Measurements from ENCODE around the gene ST3GAL4. TPM values are rescaled to one million over a fixed set of nuclear protein-coding genes. Genes with fewer than 3 reads are reported as not detected.

Gene ST3GAL4
- total RNA-seq, 2 experiments from 2014 or later, result 14.3 to 18.8 TPM

DNA sequence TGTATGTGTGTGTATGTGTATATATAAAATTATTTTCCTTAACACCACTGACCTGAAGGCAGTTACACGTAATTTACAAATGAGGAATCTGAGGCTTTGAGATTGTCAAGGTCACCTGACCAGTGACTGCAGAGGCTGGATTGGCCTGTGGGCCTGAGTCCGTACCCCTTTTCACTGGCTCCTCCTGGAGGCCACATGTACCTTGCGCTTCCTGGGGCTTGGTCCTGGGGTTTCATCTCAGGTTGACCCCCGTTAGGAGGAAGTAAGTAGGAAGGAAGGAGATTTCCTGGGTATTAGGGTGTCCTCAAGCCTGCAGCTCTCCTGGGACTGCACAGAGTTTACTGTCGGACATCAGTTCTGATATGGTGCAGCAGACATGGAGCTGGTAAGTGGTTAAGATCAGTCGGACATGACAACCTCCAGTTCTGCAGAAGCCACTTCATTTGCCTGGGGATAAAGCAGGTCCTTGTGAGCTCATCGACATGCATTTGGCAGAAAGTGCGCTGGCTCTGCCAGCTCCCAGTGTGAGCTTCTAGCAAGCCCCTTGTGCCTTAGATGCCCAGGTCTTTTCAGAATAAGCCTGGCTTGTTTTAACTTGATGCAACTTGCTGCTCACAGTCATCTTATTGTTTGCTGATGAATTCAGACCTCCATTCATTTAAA, 36.6 kb downstream of the ST3GAL4 start:
- intact Hi-C loops (cut with micrococcal nuclease; ENCODE audit: unreplicated experiment), result no loop called here
- H3K79me2 ChIP-seq (ENCODE audit: insufficient read depth, low read depth, low read length), result no peaks in the 10 kb centered on the region
- H3K4me1 ChIP-seq (ENCODE audit: insufficient read depth, low read length, poor library complexity, severe bottlenecking), result peaks cover 17% of the 10 kb centered on the region
- peak overlapping the region; percentile 17 for H3K4me3 ChIP-seq (ENCODE audit: low read depth, low read length, poor library complexity, severe bottlenecking)
- DNase-seq (ENCODE audit: low spot score), result peak; percentile 38
- H3K27ac ChIP-seq (ENCODE audit: low read depth, low read length, poor library complexity, severe bottlenecking), result no peak overlapping the region
- no TSS peak for BruUV-seq (replicated peaks)
- TF ChIP-seq, protein P1, sequence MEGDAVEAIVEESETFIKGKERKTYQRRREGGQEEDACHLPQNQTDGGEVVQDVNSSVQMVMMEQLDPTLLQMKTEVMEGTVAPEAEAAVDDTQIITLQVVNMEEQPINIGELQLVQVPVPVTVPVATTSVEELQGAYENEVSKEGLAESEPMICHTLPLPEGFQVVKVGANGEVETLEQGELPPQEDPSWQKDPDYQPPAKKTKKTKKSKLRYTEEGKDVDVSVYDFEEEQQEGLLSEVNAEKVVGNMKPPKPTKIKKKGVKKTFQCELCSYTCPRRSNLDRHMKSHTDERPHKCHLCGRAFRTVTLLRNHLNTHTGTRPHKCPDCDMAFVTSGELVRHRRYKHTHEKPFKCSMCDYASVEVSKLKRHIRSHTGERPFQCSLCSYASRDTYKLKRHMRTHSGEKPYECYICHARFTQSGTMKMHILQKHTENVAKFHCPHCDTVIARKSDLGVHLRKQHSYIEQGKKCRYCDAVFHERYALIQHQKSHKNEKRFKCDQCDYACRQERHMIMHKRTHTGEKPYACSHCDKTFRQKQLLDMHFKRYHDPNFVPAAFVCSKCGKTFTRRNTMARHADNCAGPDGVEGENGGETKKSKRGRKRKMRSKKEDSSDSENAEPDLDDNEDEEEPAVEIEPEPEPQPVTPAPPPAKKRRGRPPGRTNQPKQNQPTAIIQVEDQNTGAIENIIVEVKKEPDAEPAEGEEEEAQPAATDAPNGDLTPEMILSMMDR (conservative IDR thresholded peaks at IDR 0.05; ENCODE audit: low read length), result peak; percentile 54; the same call in 1 of the 2 replicates
- no peak for TF ChIP-seq EZH2phosphoT487 (IDR thresholded peaks at IDR 0.05; ENCODE audit: borderline replicate concordance, low read depth, low read length)
- no peaks in the 10 kb centered on the region for H3K9me3 ChIP-seq (ENCODE audit: low read length)
- no peak overlapping the region for H2AFZ ChIP-seq (ENCODE audit: low read length)
- ChIA-PET CTCF (ENCODE audit: unreplicated experiment) (interaction anchor here (0.5 kb wide), 1 partner anchor 9 kb away, joined by 7 read pairs; no protein-coding TSS in a partner anchor), POLR2A (interaction anchor here (0.6 to 1.4 kb wide), 6 partner anchors 11 to 486 kb away, joined by 3 to 7 read pairs (median 4); no protein-coding TSS in a partner anchor)
- no peaks in the 10 kb centered on the region for H3K9me2 ChIP-seq (ENCODE audit: insufficient read depth, low read length)
- no peaks in the 10 kb centered on the region for H3K36me3 ChIP-seq (ENCODE audit: insufficient read depth, low read length)
- peak overlapping the region; percentile 52 for H3K4me2 ChIP-seq (ENCODE audit: low read length)
- no peaks in the 10 kb centered on the region for H4K20me1 ChIP-seq (ENCODE audit: insufficient read depth, low read length)

DNA sequence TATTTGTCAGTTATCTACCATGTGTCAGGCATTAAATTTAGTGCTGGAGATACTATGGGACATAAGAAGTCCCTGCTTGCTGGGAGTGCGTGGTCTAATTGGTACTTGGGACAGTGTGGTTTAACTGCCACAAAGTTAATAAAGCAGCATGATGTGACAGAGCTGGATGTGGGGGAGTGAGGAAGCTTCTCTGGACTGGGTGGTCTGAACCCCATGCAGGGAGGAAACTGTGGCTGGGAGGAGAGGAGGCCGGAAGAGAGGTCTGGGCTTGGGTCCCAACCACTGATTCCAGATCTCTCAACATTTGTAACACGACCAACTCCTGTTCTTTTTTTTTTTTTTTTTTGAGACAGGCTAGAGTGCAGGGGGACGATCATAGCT, 37.1 kb downstream of the ST3GAL4 start:
- ChIA-PET POLR2A (interaction anchor here (0.7 to 1.4 kb wide), 7 partner anchors 11 to 92 kb away, joined by 3 to 4 read pairs (median 3); no protein-coding TSS in a partner anchor), CTCF (ENCODE audit: unreplicated experiment) (interaction anchor here (0.5 kb wide), 1 partner anchor 9 kb away, joined by 7 read pairs; no protein-coding TSS in a partner anchor)
- Histone ChIP-seq H3K27ac (ENCODE audit: low read depth, low read length, poor library complexity, severe bottlenecking) (no peak overlapping the region), H3K79me2 (ENCODE audit: insufficient read depth, low read depth, low read length) (no peaks in the 10 kb centered on the region), H3K9me2 (ENCODE audit: insufficient read depth, low read length) (no peaks in the 10 kb centered on the region), H3K4me1 (ENCODE audit: insufficient read depth, low read length, poor library complexity, severe bottlenecking) (peaks cover 17% of the 10 kb centered on the region), H3K4me3 (ENCODE audit: low read depth, low read length, poor library complexity, severe bottlenecking) (no peak overlapping the region), H2AFZ (ENCODE audit: low read length) (no peak overlapping the region), H3K9me3 (ENCODE audit: low read length) (no peaks in the 10 kb centered on the region), H3K36me3 (ENCODE audit: insufficient read depth, low read length) (no peaks in the 10 kb centered on the region), H4K20me1 (ENCODE audit: insufficient read depth, low read length) (no peaks in the 10 kb centered on the region), H3K4me2 (ENCODE audit: low read length) (peak overlapping the region; percentile 52)
- TF ChIP-seq, protein P1 (conservative IDR thresholded peaks at IDR 0.05; ENCODE audit: low read length), result no peak
- TF ChIP-seq EZH2phosphoT487 (IDR thresholded peaks at IDR 0.05; ENCODE audit: borderline replicate concordance, low read depth, low read length), result no peak
- BruUV-seq (replicated peaks), result no TSS peak
- no peak for DNase-seq (ENCODE audit: low spot score)
- intact Hi-C loops (cut with micrococcal nuclease; ENCODE audit: unreplicated experiment), result no loop called here

- intact Hi-C loops (cut with micrococcal nuclease; ENCODE audit: unreplicated experiment), result no loop called here
- no peak for TF ChIP-seq EZH2phosphoT487 (IDR thresholded peaks at IDR 0.05; ENCODE audit: borderline replicate concordance, low read depth, low read length)
- TF ChIP-seq, protein P1 (conservative IDR thresholded peaks at IDR 0.05; ENCODE audit: low read length), result no peak
- Histone ChIP-seq H4K20me1 (ENCODE audit: insufficient read depth, low read length) (no peaks in the 10 kb centered on the region), H2AFZ (ENCODE audit: low read length) (no peak overlapping the region), H3K27ac (ENCODE audit: low read depth, low read length, poor library complexity, severe bottlenecking) (no peak overlapping the region), H3K9me2 (ENCODE audit: insufficient read depth, low read length) (no peaks in the 10 kb centered on the region), H3K4me1 (ENCODE audit: insufficient read depth, low read length, poor library complexity, severe bottlenecking) (peaks cover 17% of the 10 kb centered on the region), H3K4me2 (ENCODE audit: low read length) (peak overlapping the region; percentile 52; the same call in 1 of the 2 replicates), H3K9me3 (ENCODE audit: low read length) (no peaks in the 10 kb centered on the region), H3K4me3 (ENCODE audit: low read depth, low read length, poor library complexity, severe bottlenecking) (no peak overlapping the region), H3K36me3 (ENCODE audit: insufficient read depth, low read length) (no peaks in the 10 kb centered on the region), H3K79me2 (ENCODE audit: insufficient read depth, low read depth, low read length) (no peaks in the 10 kb centered on the region)
- BruUV-seq (replicated peaks), result no TSS peak
- no peak for DNase-seq (ENCODE audit: low spot score)
- POLR2A ChIA-PET, result interaction anchor here (0.7 to 1.4 kb wide), 3 partner anchors 25 to 92 kb away, joined by 3 read pairs; no protein-coding TSS in a partner anchor
- CTCF ChIA-PET (ENCODE audit: unreplicated experiment), result no interaction called here
Measured at GRCh38 chr11:126393143-126393542, 37.7 kb downstream of the ST3GAL4 start.

Data from OCI-LY7 (cell line).